ENCODE results near the gene GCLC.
A peak's percentile ranks its signal among the peaks of the same experiment; 100 is the strongest.
"Not testable (repeated sequence)": the region's sequence is repeated elsewhere in the genome, so short reads cannot be mapped to it uniquely, and the experiment has no call there.

The GCLC gene

GRCh38 chr6:53483423-53484353 is 61.2 kb downstream of the GCLC start:
- no peak overlapping the region for H3K4me3 ChIP-seq (ENCODE audit: insufficient read depth in 1 of 2, low read depth in 1 of 2, low read length in 2 of 2)
- H4K8ac ChIP-seq (ENCODE audit: low read length), result no peak overlapping the region
- H3K36me3 ChIP-seq (ENCODE audit: control insufficient read depth in 1 of 2, insufficient read depth in 2 of 2, low read depth in 1 of 2, low read length in 2 of 2), result no peaks in the 10 kb centered on the region
- H3K27me3 ChIP-seq (ENCODE audit: control insufficient read depth in 1 of 2, insufficient read depth in 1 of 2, low read length in 2 of 2), result peaks cover 3 to 10% of the 10 kb centered on the region in 2 experiments
- no peak overlapping the region for H2BK120ac ChIP-seq (ENCODE audit: low read depth, low read length)
- H2BK5ac ChIP-seq (ENCODE audit: low read depth, low read length, poor library complexity, severe bottlenecking), result no peak overlapping the region
- H4K91ac ChIP-seq (ENCODE audit: low read length), result no peak overlapping the region
- no peak overlapping the region for H2AFZ ChIP-seq (ENCODE audit: low read depth, low read length)
- peak overlapping the region; percentile 17 for H3K9ac ChIP-seq (ENCODE audit: low read length)
- no peak overlapping the region for H3K18ac ChIP-seq (ENCODE audit: low read depth in 1 of 2, low read length in 2 of 2)
- no peaks in the 10 kb centered on the region for H3K79me1 ChIP-seq (replicated peaks; ENCODE audit: low read length, poor library complexity, severe bottlenecking)
- peak; percentile 26 for DNase-seq
- H3K9me3 ChIP-seq (ENCODE audit: control insufficient read depth, low read length), result no peaks in the 10 kb centered on the region
- WGBS, result 76% methylated on average over 9 of the region's 10 CpGs
- no peak overlapping the region for H2BK15ac ChIP-seq (ENCODE audit: low read depth, poor library complexity, severe bottlenecking)
- H2BK12ac ChIP-seq (ENCODE audit: low read length in 2 of 2), result no peak overlapping the region
- no peak overlapping the region for H3K23ac ChIP-seq (ENCODE audit: low read length in 2 of 2)
- no peak overlapping the region for H3K4ac ChIP-seq (ENCODE audit: low read depth in 1 of 2, low read length in 2 of 2)
- no peak overlapping the region for H3K14ac ChIP-seq (ENCODE audit: low read length in 2 of 2)
- H3K27ac ChIP-seq (ENCODE audit: low read length, poor library complexity, severe bottlenecking), result no peak overlapping the region
- no peak overlapping the region for H3K4me2 ChIP-seq (ENCODE audit: low read length, poor library complexity, severe bottlenecking)
- H2AK5ac ChIP-seq (ENCODE audit: low read length, severe bottlenecking), result no peak overlapping the region
- no peaks in the 10 kb centered on the region for H3K4me1 ChIP-seq (ENCODE audit: control insufficient read depth, insufficient read depth, low read depth, low read length)

DNA sequence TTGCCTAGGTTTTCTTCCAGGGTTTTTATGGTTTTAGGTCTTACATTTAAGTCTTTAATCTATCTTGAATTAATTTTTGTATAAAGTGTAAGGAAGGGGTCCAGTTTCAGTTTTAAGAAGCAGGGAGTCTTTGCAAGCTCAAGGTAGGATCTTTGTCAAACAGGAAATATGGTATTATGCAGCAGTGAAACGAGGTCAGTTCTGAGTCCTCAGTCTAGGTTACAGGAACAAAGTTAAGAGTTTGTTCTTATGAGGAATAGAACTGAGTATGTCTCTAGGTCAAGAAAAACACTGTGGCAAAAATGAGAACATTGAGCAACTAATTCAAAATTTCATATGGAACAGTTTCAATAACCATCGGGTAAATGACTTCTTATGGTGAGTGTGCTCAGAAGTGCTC is 63.6 kb downstream of the GCLC start:
- no peak overlapping the region for H3K4ac ChIP-seq (ENCODE audit: low read depth in 1 of 2, low read length in 2 of 2)
- no peak overlapping the region for H3K4me2 ChIP-seq (ENCODE audit: low read length, poor library complexity, severe bottlenecking)
- H3K4me1 ChIP-seq (ENCODE audit: control insufficient read depth, insufficient read depth, low read depth, low read length), result no peaks in the 10 kb centered on the region
- no peak overlapping the region for H3K23ac ChIP-seq (ENCODE audit: low read length in 2 of 2)
- no peak overlapping the region for H3K18ac ChIP-seq (ENCODE audit: low read depth in 1 of 2, low read length in 2 of 2)
- WGBS, result 65% methylated on average over 1 of the region's 2 CpGs
- no peak overlapping the region for H3K9ac ChIP-seq (ENCODE audit: low read length)
- no peaks in the 10 kb centered on the region for H3K36me3 ChIP-seq (ENCODE audit: control insufficient read depth in 1 of 2, insufficient read depth in 2 of 2, low read depth in 1 of 2, low read length in 2 of 2)
- H2BK5ac ChIP-seq (ENCODE audit: low read depth, low read length, poor library complexity, severe bottlenecking), result no peak overlapping the region
- no peaks in the 10 kb centered on the region for H3K9me3 ChIP-seq (ENCODE audit: control insufficient read depth, low read length)
- no peak overlapping the region for H3K4me3 ChIP-seq (ENCODE audit: insufficient read depth in 1 of 2, low read depth in 1 of 2, low read length in 2 of 2)
- no peak overlapping the region for H4K8ac ChIP-seq (ENCODE audit: low read length)
- H2AFZ ChIP-seq (ENCODE audit: low read depth, low read length), result no peak overlapping the region
- no peak overlapping the region for H3K14ac ChIP-seq (ENCODE audit: low read length in 2 of 2)
- no peak overlapping the region for H4K91ac ChIP-seq (ENCODE audit: low read length)
- H3K27me3 ChIP-seq (ENCODE audit: control insufficient read depth in 1 of 2, insufficient read depth in 1 of 2, low read length in 2 of 2), result peaks cover 3 to 7% of the 10 kb centered on the region in 2 experiments
- H2BK15ac ChIP-seq (ENCODE audit: low read depth, poor library complexity, severe bottlenecking), result no peak overlapping the region
- H3K27ac ChIP-seq (ENCODE audit: low read length, poor library complexity, severe bottlenecking), result no peak overlapping the region
- no peak overlapping the region for H2BK120ac ChIP-seq (ENCODE audit: low read depth, low read length)
- DNase-seq, result no peak
- H3K79me1 ChIP-seq (replicated peaks; ENCODE audit: low read length, poor library complexity, severe bottlenecking), result no peaks in the 10 kb centered on the region
- H2BK12ac ChIP-seq (ENCODE audit: low read length in 2 of 2), result no peak overlapping the region
- H2AK5ac ChIP-seq (ENCODE audit: low read length, severe bottlenecking), result no peak overlapping the region

GRCh38 chr6:53480774-53481173 is 64.1 kb downstream of the GCLC start:
- not testable (repeated sequence) for H2BK5ac ChIP-seq (ENCODE audit: low read depth, low read length, poor library complexity, severe bottlenecking); H2AFZ ChIP-seq (ENCODE audit: low read depth, low read length); H2BK12ac ChIP-seq (ENCODE audit: low read length in 2 of 2); H3K23ac ChIP-seq (ENCODE audit: low read length in 2 of 2); H2AK5ac ChIP-seq (ENCODE audit: low read length, severe bottlenecking); H3K4ac ChIP-seq (ENCODE audit: low read depth in 1 of 2, low read length in 2 of 2); H2BK120ac ChIP-seq (ENCODE audit: low read depth, low read length); DNase-seq; H3K9me3 ChIP-seq (ENCODE audit: control insufficient read depth, low read length); H3K9ac ChIP-seq (ENCODE audit: low read length); H3K18ac ChIP-seq (ENCODE audit: low read depth in 1 of 2, low read length in 2 of 2); H3K36me3 ChIP-seq (ENCODE audit: control insufficient read depth in 1 of 2, insufficient read depth in 2 of 2, low read depth in 1 of 2, low read length in 2 of 2); H3K4me1 ChIP-seq (ENCODE audit: control insufficient read depth, insufficient read depth, low read depth, low read length); H3K4me3 ChIP-seq (ENCODE audit: insufficient read depth in 1 of 2, low read depth in 1 of 2, low read length in 2 of 2); H3K79me1 ChIP-seq (replicated peaks; ENCODE audit: low read length, poor library complexity, severe bottlenecking); H3K27ac ChIP-seq (ENCODE audit: low read length, poor library complexity, severe bottlenecking); H2BK15ac ChIP-seq (ENCODE audit: low read depth, poor library complexity, severe bottlenecking); H4K8ac ChIP-seq (ENCODE audit: low read length); H3K14ac ChIP-seq (ENCODE audit: low read length in 2 of 2); H3K27me3 ChIP-seq (ENCODE audit: control insufficient read depth in 1 of 2, insufficient read depth in 1 of 2, low read length in 2 of 2); H3K4me2 ChIP-seq (ENCODE audit: low read length, poor library complexity, severe bottlenecking); H4K91ac ChIP-seq (ENCODE audit: low read length)
- WGBS, result 80% methylated on average over 4 of the region's 4 CpGs

- Histone ChIP-seq H3K4me1 (ENCODE audit: control insufficient read depth, insufficient read depth, low read depth, low read length) (no peaks in the 10 kb centered on the region), H3K4me3 (ENCODE audit: insufficient read depth in 1 of 2, low read depth in 1 of 2, low read length in 2 of 2) (no peak overlapping the region), H3K9ac (ENCODE audit: low read length) (no peak overlapping the region), H4K91ac (ENCODE audit: low read length) (no peak overlapping the region), H3K9me3 (ENCODE audit: control insufficient read depth, low read length) (no peaks in the 10 kb centered on the region), H2AFZ (ENCODE audit: low read depth, low read length) (no peak overlapping the region), H4K8ac (ENCODE audit: low read length) (no peak overlapping the region), H2AK5ac (ENCODE audit: low read length, severe bottlenecking) (no peak overlapping the region), H3K18ac (ENCODE audit: low read depth in 1 of 2, low read length in 2 of 2) (no peak overlapping the region), H3K27me3 (ENCODE audit: control insufficient read depth in 1 of 2, insufficient read depth in 1 of 2, low read length in 2 of 2) (no peaks in the 10 kb centered on the region), H3K4me2 (ENCODE audit: low read length, poor library complexity, severe bottlenecking) (no peak overlapping the region), H3K23ac (ENCODE audit: low read length in 2 of 2) (no peak overlapping the region), H2BK5ac (ENCODE audit: low read depth, low read length, poor library complexity, severe bottlenecking) (no peak overlapping the region), H3K14ac (ENCODE audit: low read length in 2 of 2) (no peak overlapping the region), H3K27ac (ENCODE audit: low read length, poor library complexity, severe bottlenecking) (no peak overlapping the region), H2BK15ac (ENCODE audit: low read depth, poor library complexity, severe bottlenecking) (no peak overlapping the region), H3K36me3 (ENCODE audit: control insufficient read depth in 1 of 2, insufficient read depth in 2 of 2, low read depth in 1 of 2, low read length in 2 of 2) (no peaks in the 10 kb centered on the region), H3K4ac (ENCODE audit: low read depth in 1 of 2, low read length in 2 of 2) (no peak overlapping the region), H3K79me1 (replicated peaks; ENCODE audit: low read length, poor library complexity, severe bottlenecking) (no peaks in the 10 kb centered on the region), H2BK12ac (ENCODE audit: low read length in 2 of 2) (no peak overlapping the region), H2BK120ac (ENCODE audit: low read depth, low read length) (no peak overlapping the region)
- WGBS, result 76% methylated on average over 1 of the region's 1 CpG
- no peak for DNase-seq
Observed at GRCh38 chr6:53479871-53480270, 65.0 kb downstream of the GCLC start.

All from mesenchymal stem cell (in vitro differentiated cells and primary cell).